ENCODE results near the gene ACBD7.

ACBD7 gene

DNA sequence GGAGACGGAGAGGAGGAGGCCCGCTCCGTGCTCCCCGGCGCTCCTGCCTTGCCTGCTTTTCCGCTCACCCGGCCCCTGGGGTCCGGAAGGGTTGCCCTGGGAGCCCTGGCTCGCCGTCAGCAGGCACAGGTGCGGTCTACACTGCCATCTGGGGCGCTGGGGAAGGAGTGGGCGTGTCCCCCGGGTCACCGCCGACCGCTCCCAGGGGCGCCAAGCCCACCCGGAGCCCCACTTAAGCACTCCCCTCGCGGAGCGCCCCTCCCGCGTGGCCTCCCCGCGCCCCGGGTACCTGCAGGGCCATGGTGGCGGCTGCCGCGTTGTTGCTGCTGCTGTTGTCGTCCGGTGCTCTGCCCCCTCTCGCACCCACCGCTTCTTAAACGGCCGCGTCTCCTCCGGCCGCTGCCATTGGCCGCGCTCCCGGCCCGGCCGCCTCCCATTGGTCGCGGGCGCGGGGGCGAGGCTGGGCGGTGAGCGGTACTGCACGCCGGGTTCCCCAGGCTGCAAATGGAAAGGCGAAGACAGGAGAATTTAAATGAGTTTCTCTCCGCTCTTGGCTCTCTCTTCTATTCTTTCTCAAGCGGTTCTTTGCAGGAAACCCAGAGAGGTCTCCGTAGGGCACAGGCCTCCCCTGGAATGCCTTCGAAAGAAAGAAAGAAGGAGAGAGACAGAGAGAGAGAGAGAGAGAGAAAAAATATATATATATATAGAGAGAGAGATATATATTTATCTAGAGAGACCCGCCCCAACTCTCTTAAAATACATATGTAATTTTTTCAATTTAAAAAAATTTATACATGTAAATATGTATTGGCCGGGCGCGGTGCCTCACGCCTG is at the start of gene ACBD7:
Gene ACBD7, minus strand, starts transcription at position 349 of the 834 bp plus-strand sequence. Its CDS starts 48 bp downstream, at position 301.
- DNase-seq (ENCODE audit: low read depth in 2 of 2, low spot score in 1 of 2) = peak; percentile 44 to 61

GRCh38 chr10:15137636-15138035 is 49.1 kb upstream of the ACBD7 start:
- DNase-seq (ENCODE audit: low read depth in 2 of 2, low spot score in 1 of 2) = no peak

- DNase-seq (ENCODE audit: low read depth in 2 of 2, low spot score in 1 of 2) = no peak
Measured at GRCh38 chr10:15137036-15137359, 48.4 kb upstream of the ACBD7 start.

DNA sequence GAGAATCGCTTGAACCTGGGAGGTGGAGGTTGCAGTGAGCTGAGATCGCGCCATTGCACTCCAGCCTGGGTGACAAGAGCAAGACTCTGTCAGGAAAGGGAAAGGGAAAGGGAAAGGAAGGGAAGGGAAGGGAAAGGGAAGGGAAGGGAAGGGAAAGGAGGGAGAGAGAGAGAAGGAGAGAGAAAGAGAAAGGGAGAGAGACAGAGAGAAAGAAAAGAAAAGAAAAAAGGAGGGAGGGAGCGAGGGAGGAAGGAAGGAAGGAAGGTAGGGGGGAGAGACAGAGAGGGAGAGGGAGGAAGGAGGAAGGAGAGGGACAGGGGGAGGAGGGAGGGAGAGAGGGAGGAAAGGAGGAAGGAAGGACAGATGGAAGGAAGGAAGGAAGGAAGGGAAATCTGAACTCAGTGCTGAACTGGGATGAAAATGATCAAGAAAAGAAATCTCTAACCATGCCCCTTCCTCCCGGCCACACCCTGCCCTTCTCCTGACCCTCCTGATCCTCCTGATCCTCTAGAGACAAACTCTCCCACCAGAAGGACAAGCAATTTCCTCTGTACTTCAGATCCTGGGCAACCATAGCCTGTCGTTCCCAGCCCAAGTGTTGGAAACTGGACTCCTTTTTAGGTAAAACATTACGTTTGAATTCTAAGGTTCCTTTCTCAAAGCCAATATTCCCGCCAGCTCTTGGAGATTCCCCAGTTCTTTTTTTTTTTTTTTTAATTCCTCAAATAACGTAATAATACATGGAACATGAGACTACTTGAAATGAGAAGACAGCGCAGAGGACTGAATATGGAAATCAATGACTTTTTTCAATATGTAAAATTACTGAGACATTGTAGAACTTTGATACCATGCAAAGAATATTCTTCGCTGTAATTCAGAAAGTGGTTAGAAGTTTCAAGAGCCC is 47.8 kb upstream of the ACBD7 start:
- DNase-seq (ENCODE audit: low read depth in 2 of 2, low spot score in 1 of 2) = no peak

- no peak for DNase-seq (ENCODE audit: low read depth in 2 of 2, low spot score in 1 of 2)
Measured at GRCh38 chr10:15131330-15131729, 42.8 kb upstream of the ACBD7 start.

DNA sequence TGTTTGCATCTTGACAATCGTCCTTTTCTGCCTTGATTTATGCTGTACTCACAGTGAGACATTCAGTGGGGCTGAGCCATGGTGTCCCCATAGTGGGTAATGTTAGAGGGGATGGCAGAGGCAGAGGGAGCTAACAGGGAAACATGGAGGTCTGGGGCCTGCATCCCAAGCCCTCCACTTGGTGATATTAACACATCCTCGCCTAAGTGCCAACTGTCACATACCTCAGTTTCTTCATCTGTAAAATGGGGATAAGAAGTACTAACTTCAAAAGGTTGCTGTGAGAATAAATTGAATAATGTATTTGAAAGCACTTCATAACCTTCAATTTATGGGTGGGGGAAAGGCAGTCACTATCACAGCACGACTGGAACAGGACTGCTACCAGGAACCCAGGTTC is 36.3 kb upstream of the ACBD7 start:
- no peak for DNase-seq (ENCODE audit: low read depth in 2 of 2, low spot score in 1 of 2)

GRCh38 chr10:15124190-15124589 is 35.6 kb upstream of the ACBD7 start:
- no peak for DNase-seq (ENCODE audit: low read depth in 2 of 2, low spot score in 1 of 2)

DNA sequence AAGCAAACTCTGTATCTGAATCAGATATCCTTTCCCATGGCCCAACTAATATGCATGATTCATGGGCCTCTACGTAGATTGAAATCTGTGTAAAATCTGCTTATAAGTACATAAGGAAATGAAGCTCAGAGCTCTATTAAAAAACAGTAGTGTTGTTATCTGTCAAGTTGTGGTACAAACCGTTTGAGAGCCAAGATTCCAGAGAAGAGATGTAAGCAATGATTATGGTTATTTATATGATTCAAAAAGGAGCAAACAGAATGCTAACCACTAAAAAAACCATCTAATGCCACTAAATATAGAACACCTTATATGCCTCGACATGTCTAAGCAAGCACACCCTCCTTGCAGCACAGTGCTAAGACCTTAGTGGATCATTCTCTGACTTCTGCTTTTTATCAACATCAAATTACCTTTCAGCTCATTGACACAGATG is 35.2 kb upstream of the ACBD7 start:
- DNase-seq (ENCODE audit: low read depth in 2 of 2, low spot score in 1 of 2) = no peak

DNA sequence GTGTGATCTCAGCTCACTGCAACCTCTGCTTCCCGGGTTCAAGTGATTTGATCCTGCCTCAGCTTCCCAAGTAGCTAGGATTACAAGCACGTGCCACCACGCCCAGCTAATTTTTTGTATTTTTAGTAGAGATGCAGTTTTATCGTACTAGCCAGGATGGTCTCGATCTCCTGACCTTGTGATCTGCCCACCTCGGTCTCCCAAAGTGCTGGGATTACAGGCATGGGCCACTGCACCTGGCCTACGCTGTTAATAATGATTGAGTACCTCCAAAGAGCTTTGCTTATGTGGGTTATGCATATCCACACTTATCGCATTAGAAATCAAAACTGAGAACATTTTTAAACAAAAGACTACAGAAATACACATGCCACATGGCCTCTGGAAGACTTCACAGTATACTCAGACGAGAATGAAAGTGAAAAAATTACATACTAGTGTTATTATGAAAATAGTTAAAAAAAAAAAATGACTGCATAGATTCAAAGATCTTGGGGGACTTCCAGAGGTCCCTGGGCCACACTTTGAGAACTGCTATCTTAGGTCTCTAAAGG is 34.0 kb upstream of the ACBD7 start:
- no peak for DNase-seq (ENCODE audit: low read depth in 2 of 2, low spot score in 1 of 2)

DNA sequence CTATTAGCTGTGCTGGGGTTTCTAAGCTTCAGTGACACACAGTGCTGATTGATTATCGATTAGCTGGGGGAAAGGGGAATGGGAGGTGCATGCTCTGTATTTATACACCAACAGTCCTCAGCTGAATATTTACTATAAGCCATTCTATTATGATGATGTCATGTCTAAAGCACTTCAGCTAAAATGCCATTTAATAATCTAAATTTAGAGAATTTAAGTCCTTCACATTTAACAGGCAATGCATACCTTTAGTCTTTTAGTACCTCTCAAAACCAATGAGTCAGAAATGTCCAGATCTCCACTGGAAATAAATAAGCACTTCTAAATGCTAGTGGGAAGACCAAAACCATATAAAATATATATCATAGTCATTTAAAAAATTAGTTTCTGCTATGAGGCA is 33.1 kb upstream of the ACBD7 start:
- DNase-seq (ENCODE audit: low read depth in 2 of 2, low spot score in 1 of 2) = no peak

- DNase-seq (ENCODE audit: low read depth in 2 of 2, low spot score in 1 of 2) = no peak
Measured at GRCh38 chr10:15120523-15120922, 31.9 kb upstream of the ACBD7 start.

DNA sequence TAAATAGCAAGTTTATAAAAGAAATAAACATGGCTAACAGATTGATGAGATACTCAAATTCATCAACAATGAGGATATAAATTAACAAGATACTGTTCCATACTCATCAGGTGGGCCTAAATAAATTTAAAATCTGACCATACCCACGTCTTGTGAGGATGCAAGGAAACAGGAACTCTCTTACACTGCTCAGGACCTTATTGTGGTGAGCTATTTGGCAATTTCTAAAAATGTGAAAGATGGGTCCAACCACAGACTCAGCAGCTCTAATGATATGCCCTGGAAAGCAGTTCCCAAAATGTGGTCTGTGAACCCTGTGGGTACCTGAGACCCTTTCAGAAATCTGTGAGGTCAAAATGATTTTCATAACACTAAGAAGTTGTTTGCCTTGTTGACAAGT is 30.0 kb upstream of the ACBD7 start:
- DNase-seq (ENCODE audit: low read depth in 2 of 2, low spot score in 1 of 2) = no peak

DNA sequence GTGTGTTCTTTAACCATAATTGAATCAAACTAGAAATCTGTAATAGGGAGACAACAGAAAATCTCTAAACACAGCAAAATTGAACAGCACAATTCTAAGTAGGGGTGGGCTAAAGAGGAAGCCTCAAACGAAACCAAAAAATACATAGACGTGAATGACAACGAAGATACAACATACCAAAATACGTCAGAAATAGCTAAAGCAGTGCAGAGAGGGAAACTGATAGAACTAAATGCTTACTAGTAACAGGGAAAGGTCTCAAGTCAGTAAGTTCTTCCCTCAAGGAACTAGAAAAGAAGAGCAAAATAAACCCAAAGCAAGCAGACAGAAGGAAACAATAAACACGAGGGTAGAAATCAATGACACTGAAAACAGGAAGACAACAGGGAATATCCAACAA is 27.6 kb upstream of the ACBD7 start:
- no peak for DNase-seq (ENCODE audit: low read depth in 2 of 2, low spot score in 1 of 2)

GRCh38 chr10:15113766-15114165 is 25.2 kb upstream of the ACBD7 start:
- DNase-seq (ENCODE audit: low read depth in 2 of 2, low spot score in 1 of 2) = no peak

DNA sequence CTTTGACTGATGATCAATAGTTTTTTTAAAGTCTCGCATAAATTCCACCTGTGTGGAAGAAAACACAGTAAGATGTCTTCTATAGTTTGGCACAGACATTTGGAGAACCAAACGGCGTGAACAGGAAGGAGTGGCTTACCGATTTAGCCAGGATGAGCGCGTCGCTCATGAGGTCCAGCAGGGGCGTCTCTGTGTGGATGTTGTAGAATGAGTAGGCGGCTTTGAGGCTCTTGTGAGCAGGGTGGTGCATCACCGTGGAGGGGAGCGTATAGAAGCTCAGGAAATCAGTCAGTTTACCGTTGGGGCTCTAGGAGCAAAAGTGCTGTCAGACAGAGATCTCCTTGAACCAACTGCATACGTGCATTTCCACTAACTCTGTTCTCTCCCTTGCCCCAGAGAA is 24.1 kb upstream of the ACBD7 start:
- DNase-seq (ENCODE audit: low read depth in 2 of 2, low spot score in 1 of 2) = no peak

DNA sequence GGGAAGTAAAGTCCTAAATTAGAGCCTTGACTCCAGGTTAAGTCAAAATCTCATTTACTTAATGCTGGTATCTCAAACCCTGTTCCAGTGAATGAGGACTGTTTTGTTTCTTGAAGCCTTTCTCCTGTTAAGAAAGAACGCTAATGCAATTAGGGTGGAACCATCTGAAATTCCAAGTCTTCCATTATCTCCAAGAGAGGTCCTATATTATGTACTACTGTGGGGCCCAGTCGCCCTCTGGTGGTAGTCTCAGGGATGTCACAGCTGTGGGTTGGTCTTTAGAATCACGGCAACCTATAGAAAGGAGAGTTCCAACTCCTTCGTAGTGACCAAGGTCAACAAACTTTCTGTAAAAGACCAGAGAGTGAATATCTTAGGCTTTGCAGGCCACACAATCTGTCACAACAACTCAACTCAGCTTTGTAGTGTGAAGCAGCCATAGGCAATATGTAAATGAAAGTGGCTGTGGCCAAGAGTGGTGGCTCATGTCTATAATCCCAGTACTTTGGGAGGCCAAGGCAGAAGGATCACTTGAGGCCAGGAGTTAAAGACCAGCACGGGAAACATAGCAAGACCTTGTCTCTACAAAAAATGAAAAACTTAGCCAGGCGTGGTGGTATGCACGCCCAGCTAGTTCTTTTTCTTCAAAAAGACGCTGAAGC is 17.9 kb upstream of the ACBD7 start:
- DNase-seq (ENCODE audit: low read depth in 2 of 2, low spot score in 1 of 2) = peak; percentile 40 to 55

DNA sequence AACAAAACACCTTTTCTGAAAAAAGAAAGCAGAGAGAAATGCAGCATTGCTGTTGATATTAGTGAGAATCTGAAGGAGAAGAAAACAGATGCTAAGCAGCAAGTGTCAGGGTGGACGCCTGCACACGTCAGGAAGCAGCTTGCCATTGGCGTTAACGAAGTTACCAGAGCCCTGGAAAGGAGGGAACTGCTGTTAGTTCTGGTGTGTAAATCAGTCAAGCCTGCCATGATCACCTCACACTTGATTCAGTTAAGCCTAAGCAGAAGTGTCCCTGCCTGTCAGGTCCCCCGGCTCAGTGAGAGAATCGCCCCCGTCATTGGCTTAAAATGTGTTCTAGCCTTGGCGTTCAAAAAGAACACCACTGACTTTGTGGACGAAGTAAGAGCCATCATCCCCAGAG is 14.9 kb upstream of the ACBD7 start:
- no peak for DNase-seq (ENCODE audit: low read depth in 2 of 2, low spot score in 1 of 2)

DNA sequence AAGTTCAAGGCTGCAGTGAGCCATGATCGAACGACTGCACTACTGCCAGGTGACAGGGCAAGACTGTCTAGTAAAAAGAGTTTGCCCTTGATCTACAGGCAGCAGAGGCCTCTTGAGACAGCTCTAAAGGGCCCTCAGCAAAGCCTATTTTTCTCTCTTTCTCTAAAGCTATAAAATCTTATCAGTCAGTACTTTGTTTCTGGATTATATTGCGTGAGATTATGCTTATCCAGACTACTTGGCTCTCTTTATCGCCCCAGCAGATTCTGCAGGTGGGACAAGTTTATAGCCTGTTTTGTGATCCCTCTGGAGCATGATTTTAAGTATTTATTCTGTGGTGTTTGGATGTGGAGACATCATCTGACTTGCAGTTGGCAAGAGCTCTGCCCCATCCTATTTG is 11.3 kb upstream of the ACBD7 start:
- no peak for DNase-seq (ENCODE audit: low read depth in 2 of 2, low spot score in 1 of 2)

DNA sequence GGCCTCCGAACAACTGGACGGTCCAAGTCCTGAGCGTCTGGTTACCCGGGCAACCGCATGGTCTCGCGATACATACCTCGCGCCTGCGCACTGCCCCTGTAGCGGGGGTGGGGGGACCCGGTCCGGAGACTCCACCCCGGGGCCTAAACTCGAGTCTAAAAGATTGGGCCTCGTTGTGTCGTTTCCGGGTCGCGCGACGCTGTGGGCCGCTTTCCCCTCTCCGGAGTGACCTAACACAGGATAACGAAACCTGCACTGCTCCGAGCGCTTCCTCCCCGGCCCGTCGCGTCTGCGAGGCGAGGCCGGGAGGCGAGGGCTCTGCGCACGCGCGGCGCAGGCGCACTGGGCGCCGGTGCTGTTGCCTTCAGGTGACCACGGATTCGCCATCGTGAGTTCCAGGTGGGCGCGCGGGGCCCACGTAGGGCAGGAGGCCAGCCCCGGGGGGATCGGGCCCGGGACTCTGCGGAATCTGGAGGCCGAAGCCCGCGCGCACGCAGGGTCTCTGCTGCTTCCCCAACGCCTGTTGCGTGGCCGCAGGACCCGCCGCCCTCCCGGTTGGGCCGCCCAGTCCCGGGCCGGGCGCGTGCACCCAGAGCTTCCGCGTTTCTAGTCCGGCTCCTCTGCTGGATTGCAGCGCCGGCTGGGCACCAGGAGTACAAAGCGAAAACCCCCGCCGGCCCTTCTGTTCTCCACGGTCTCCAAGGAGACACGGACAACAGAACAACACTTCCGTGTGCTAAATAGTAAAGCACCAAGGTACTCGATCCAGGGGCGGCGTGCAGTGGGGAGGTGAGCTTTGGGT is 8.6 kb upstream of the ACBD7 start, which contains the start of gene RPP38:
Gene RPP38, plus strand, starts transcription at position 345 of the 802 bp plus-strand sequence. CDS start 5,960 bp downstream, outside the sequence.
- peak; percentile 92 to 95 for DNase-seq (ENCODE audit: low read depth in 2 of 2, low spot score in 1 of 2)

GRCh38 chr10:15096661-15097010 is 8.1 kb upstream of the ACBD7 start:
- no peak for DNase-seq (ENCODE audit: low read depth in 2 of 2, low spot score in 1 of 2)

All from stimulated activated CD8-positive, alpha-beta memory T cell treated with anti-CD3 and anti-CD28 coated beads, Interleukin-4, amount 100 ng/mL, for 1 hour (primary cell).